PC-9 (cell line): ENCODE results near the gene C4orf36. TPM values are rescaled to one million over a fixed set of nuclear protein-coding genes. Genes with fewer than 3 reads are reported as not detected.

ENCODE experiments used
- BruUV-seq: library from RNA; stranded (reverse); fragments of 400-500 nt; replicated peaks from 2 replicates; lab custom pipeline; 2021; lab: Mats Ljungman, UMichigan
- CTCF ChIA-PET: fragments of 300-600 bp; sonication (Branson Sonifier 250); formaldehyde crosslinking; loops from one replicate; lab custom pipeline; 2022; ENCODE audit warnings: antibody characterized with exemption; lab: Charles Lee
- POLR2A ChIA-PET: fragments of 300-600 bp; sonication (Branson Sonifier 250); formaldehyde crosslinking; loops from one replicate; lab custom pipeline; 2022; ENCODE audit warnings: antibody characterized with exemption; ENCODE audit not compliant: unreplicated experiment; lab: Charles Lee
- DNase-seq, 2 experiments: peaks; one replicate each; pipeline versions ENCODE4 v3.0.0 to v3.0.0-alpha.2; 2015 to 2022; ENCODE audit warnings: mixed read lengths in 1 of 2
- H2AFZ ChIP-seq: fragments of 200-600 bp; sonication (generic); 2 replicates; pipeline ENCODE4 v1.8.1; 2017; ENCODE audit warnings: antibody characterized with exemption
- H3F3A ChIP-seq: fragments of 200-600 bp; sonication (generic); 2 replicates; pipeline ENCODE4 v1.8.1; 2017; ENCODE audit warnings: antibody characterized with exemption, mild to moderate bottlenecking, low read depth; ENCODE audit not compliant: insufficient read depth
- H3K27ac ChIP-seq: fragments of 200-600 bp; sonication (generic); 2 replicates; pipeline ENCODE4 v1.6.1; 2016; ENCODE audit warnings: mixed run types
- H3K27me3 ChIP-seq: fragments of 200-600 bp; sonication (generic); 2 replicates; pipeline ENCODE4 v1.6.1; 2016; ENCODE audit warnings: low read depth, mixed run types; ENCODE audit not compliant: insufficient read depth
- H3K36me3 ChIP-seq: fragments of 200-600 bp; sonication (generic); 2 replicates; pipeline ENCODE4 v1.6.1; 2016; ENCODE audit warnings: low read depth, mixed run types
- H3K4me1 ChIP-seq: fragments of 200-600 bp; sonication (generic); replicated peaks from 2 replicates; pipeline ENCODE4 v1.6.1; 2016; ENCODE audit warnings: mixed run types; ENCODE audit not compliant: insufficient read depth
- H3K4me2 ChIP-seq: fragments of 200-600 bp; sonication (generic); 2 replicates; pipeline ENCODE4 v1.6.1; 2017; ENCODE audit warnings: mixed run types
- H3K4me3 ChIP-seq: fragments of 200-600 bp; sonication (generic); 2 replicates; pipeline ENCODE4 v1.6.1; 2016; ENCODE audit warnings: mixed run types
- H3K79me2 ChIP-seq: fragments of 200-600 bp; sonication (generic); 2 replicates; pipeline ENCODE4 v1.6.1; 2017; ENCODE audit warnings: low read depth, mixed run types
- H3K9me2 ChIP-seq: fragments of 200-600 bp; sonication (generic); 2 replicates; pipeline ENCODE4 v1.8.1; 2017; ENCODE audit warnings: mild to moderate bottlenecking; ENCODE audit not compliant: insufficient read depth
- H3K9me3 ChIP-seq: fragments of 200-600 bp; sonication (generic); 2 replicates; pipeline ENCODE4 v1.8.1; 2016; ENCODE audit warnings: low read depth; ENCODE audit not compliant: insufficient read depth
- H4K20me1 ChIP-seq: fragments of 200-600 bp; sonication (generic); 2 replicates; pipeline ENCODE4 v1.8.1; 2017; ENCODE audit not compliant: insufficient read depth
- EZH2 ChIP-seq: fragments of 200-600 bp; sonication (generic); IDR thresholded peaks from 2 replicates; pipeline ENCODE4 v1.8.0; 2017; ENCODE audit warnings: antibody characterized with exemption, low read depth
- intact Hi-C: fragments of 100-400 bp; cut with micrococcal nuclease; formaldehyde crosslinking; loops from one replicate; pipeline ENCODE4 v1.10.0; 2022; ENCODE audit not compliant: unreplicated experiment
- total RNA-seq: library from RNA; stranded (reverse); gene quantifications from 2 replicates; pipeline ENCODE4 v1.2.3, GENCODE V29; 2021
- TF ChIP-seq, protein P1 (sequence below): fragments of 200-600 bp; sonication (generic); conservative IDR thresholded peaks from 2 replicates; pipeline ENCODE4 v1.6.1; 2017; ENCODE audit warnings: mixed run types, antibody characterized with exemption, mild to moderate bottlenecking, moderate library complexity

C4orf36 gene
- total RNA-seq, 1 experiment from 2014 or later, result not detected

DNA sequence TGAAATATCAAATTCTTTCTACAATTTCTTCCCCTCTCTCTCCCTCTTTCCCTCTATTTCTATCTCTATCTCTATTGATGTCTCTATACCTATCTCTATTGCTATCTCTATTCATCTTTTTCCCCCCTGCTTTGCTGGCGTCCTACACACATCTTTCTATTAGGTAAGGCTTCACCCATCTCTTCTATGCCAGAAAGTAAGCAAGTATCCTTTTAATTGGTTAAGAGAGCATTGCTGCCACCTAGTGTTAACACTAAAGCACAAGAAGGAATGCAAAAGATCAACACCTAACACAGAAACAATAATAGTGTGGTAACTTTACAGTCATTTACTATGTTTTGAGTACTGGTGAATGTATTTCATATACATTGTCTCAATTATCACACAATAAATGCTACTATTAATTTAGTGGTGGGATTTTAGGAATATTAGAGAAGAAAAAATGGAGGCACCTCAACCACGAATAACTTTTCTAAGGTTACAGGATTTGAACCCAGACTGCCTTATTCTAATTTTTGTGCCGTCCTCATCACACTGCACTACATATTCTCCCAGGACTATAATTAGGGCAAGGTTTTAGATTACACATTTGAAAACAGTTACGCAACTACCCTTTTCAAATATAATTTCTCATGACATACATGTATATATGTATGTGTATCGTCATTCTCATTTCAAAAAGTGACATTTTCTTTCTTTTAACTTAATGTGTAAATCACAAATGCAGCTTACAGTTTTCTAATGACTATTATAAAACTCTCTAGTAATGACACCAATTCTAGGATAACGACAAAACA is 3.7 kb upstream of the C4orf36 start:
- Histone ChIP-seq H3K9me2 (no peaks in the 10 kb centered on the region), H3K4me1 (peaks cover 2% of the 10 kb centered on the region; the same call in 1 of the 2 replicates), H3F3A (peaks cover 6% of the 10 kb centered on the region; the same call in 1 of the 2 replicates), H3K4me3 (no peak overlapping the region), H3K27ac (no peak overlapping the region), H3K36me3 (no peaks in the 10 kb centered on the region), H3K9me3 (no peaks in the 10 kb centered on the region), H3K4me2 (no peak overlapping the region), H2AFZ (no peak overlapping the region), H3K27me3 (no peaks in the 10 kb centered on the region), H4K20me1 (no peaks in the 10 kb centered on the region), H3K79me2 (no peaks in the 10 kb centered on the region)
- peak in 1 of 2 experiments; percentile 50 for DNase-seq
- no TSS peak for BruUV-seq
- POLR2A ChIA-PET, result no interaction called here
- intact Hi-C loops, result loop anchor here (1.0 to 5.0 kb wide), 3 partner anchors 244 to 398 kb away; no protein-coding TSS in a partner anchor
- TF ChIP-seq EZH2, result no peak
- TF ChIP-seq, protein P1, sequence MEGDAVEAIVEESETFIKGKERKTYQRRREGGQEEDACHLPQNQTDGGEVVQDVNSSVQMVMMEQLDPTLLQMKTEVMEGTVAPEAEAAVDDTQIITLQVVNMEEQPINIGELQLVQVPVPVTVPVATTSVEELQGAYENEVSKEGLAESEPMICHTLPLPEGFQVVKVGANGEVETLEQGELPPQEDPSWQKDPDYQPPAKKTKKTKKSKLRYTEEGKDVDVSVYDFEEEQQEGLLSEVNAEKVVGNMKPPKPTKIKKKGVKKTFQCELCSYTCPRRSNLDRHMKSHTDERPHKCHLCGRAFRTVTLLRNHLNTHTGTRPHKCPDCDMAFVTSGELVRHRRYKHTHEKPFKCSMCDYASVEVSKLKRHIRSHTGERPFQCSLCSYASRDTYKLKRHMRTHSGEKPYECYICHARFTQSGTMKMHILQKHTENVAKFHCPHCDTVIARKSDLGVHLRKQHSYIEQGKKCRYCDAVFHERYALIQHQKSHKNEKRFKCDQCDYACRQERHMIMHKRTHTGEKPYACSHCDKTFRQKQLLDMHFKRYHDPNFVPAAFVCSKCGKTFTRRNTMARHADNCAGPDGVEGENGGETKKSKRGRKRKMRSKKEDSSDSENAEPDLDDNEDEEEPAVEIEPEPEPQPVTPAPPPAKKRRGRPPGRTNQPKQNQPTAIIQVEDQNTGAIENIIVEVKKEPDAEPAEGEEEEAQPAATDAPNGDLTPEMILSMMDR, result peak; percentile 80
- CTCF ChIA-PET, result interaction anchor here (0.6 kb wide), 1 partner anchor 65 kb away, joined by 5 read pairs; no protein-coding TSS in a partner anchor

DNA sequence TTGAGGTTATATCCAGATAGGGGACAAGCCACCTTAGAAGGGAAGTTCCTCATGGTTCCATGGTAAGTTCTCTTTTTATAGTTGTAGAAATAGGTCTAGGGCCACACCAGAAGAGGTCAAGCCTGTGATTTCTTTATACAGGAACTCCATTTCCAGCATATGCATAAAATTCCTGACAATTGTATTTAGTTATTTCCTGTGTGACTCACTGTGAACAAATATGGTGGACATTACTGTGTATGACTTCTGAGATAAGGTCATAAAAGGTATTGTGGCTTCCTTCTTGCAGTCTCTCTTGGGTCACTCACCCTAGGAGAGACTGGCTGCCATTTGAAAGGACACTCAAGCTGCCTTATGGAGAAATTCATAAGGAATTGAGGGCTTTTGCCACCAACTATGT is 2.2 kb upstream of the C4orf36 start:
- peak in 1 of 2 experiments; percentile 53 for DNase-seq

DNA sequence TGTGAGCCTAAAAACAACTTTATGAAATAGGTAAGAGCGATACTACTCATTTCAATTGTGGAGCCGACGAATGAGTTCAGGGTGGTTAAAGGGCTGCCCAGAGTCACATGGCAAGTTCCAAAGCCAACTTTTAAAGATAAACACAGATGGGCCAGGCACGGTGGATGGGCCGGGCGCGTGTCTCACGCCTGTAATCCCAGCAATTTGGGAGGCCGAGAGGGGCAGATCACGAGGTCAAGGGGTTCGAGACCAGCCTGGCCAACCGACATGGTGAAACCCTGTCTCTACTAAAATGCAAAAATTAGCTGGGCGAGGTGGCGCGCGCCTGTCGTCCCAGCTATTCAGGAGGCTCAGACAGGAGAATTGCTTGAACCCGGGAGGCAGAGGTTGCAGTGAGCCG is 914 bp upstream of the C4orf36 start:
- no peaks in the 10 kb centered on the region for H3K79me2 ChIP-seq
- H3K4me3 ChIP-seq, result no peak overlapping the region; the same call in 1 of the 2 replicates
- H3K4me2 ChIP-seq, result no peak overlapping the region
- H3K9me2 ChIP-seq, result no peaks in the 10 kb centered on the region
- ChIA-PET POLR2A (interaction anchor here (0.6 kb wide), 2 partner anchors 30 to 379 kb away, joined by 4 to 10 read pairs; no protein-coding TSS in a partner anchor), CTCF (interaction anchor here (0.7 kb wide), 1 partner anchor 357 kb away, joined by 5 read pairs; no protein-coding TSS in a partner anchor)
- no peak overlapping the region for H2AFZ ChIP-seq
- no peaks in the 10 kb centered on the region for H3K9me3 ChIP-seq
- no TSS peak for BruUV-seq
- no peaks in the 10 kb centered on the region for H4K20me1 ChIP-seq
- peaks cover 6% of the 10 kb centered on the region; the same call in 1 of the 2 replicates for H3F3A ChIP-seq
- intact Hi-C loops, result loop anchor here (5.0 kb wide), 1 partner anchor 36 kb away; no protein-coding TSS in a partner anchor
- DNase-seq, result no peak
- H3K27ac ChIP-seq, result no peak overlapping the region
- TF ChIP-seq, protein P1, result no peak
- no peak for TF ChIP-seq EZH2
- peaks cover 8% of the 10 kb centered on the region for H3K4me1 ChIP-seq
- no peaks in the 10 kb centered on the region for H3K36me3 ChIP-seq
- no peaks in the 10 kb centered on the region for H3K27me3 ChIP-seq

More for the DNA sequence above, 2.2 kb upstream of the C4orf36 start:
- no peak overlapping the region for H3K4me3 ChIP-seq
- POLR2A ChIA-PET, result no interaction called here
- H3F3A ChIP-seq, result peaks cover 6% of the 10 kb centered on the region; the same call in 1 of the 2 replicates
- H3K27ac ChIP-seq, result no peak overlapping the region
- H3K9me2 ChIP-seq, result no peaks in the 10 kb centered on the region
- BruUV-seq, result no TSS peak
- no peaks in the 10 kb centered on the region for H3K79me2 ChIP-seq
- no peak overlapping the region for H3K4me2 ChIP-seq
- CTCF ChIA-PET, result no interaction called here
- H2AFZ ChIP-seq, result no peak overlapping the region
- no peaks in the 10 kb centered on the region for H4K20me1 ChIP-seq
- TF ChIP-seq, protein P1, result no peak
- TF ChIP-seq EZH2, result no peak
- peaks cover 8% of the 10 kb centered on the region for H3K4me1 ChIP-seq
- no peaks in the 10 kb centered on the region for H3K9me3 ChIP-seq
- H3K36me3 ChIP-seq, result no peaks in the 10 kb centered on the region
- intact Hi-C loops, result loop anchor here (5.0 kb wide), 1 partner anchor 37 kb away; no protein-coding TSS in a partner anchor
- H3K27me3 ChIP-seq, result no peaks in the 10 kb centered on the region
